Right atrium auricular region (tissue), 2 donors: Measurements from ENCODE around the gene IL17RB. TPM values are rescaled to one million over a fixed set of nuclear protein-coding genes. Genes with fewer than 3 reads are reported as not detected.
A peak's percentile ranks its signal among the peaks of the same experiment; 100 is the strongest.

Experiments used
- DNase-seq: peaks from one replicate; pipeline ENCODE4 v3.0.0-alpha.2; 2019; ENCODE audit warnings: low spot score
- H3K27ac ChIP-seq, 2 donors: fragments of 200-600 bp; sonication (generic); 1 replicate in 1 of 2; 2 replicates in 1 of 2; pipeline ENCODE4 v1.5.1; 2016 to 2019
- H3K27me3 ChIP-seq, 2 donors: fragments of 200-600 bp; sonication (generic); one replicate each; pipeline versions ENCODE4 v1.5.1 to v1.6.0; 2017 to 2019
- H3K36me3 ChIP-seq: fragments of 200-600 bp; sonication (generic); one replicate; pipeline ENCODE4 v1.5.1; 2016
- H3K4me1 ChIP-seq, 2 donors: fragments of 200-600 bp; sonication (generic); one replicate each; pipeline versions ENCODE4 v1.5.1 to v1.6.0; 2017 to 2019
- H3K4me3 ChIP-seq, 2 donors: fragments of 200-600 bp; sonication (generic); 1 replicate in 1 of 2; 2 replicates in 1 of 2; pipeline ENCODE4 v1.5.1; 2017 to 2019; ENCODE audit warnings: mild to moderate bottlenecking in 1 of 2, moderate library complexity in 1 of 2
- H3K9me3 ChIP-seq, 2 donors: fragments of 200-600 bp; sonication (generic); one replicate each; pipeline ENCODE4 v1.5.1; 2019
- total RNA-seq, 2 donors: library from RNA; depleted of rRNA; stranded (reverse); fragments of >200 nt; gene quantifications; one replicate each; pipeline ENCODE4 v1.1.0, GENCODE V29; 2016
- TF ChIP-seq, protein P1 (sequence below), 2 donors: fragments of 200-600 bp; sonication (generic); IDR thresholded peaks; one replicate each; pipeline ENCODE4 v1.5.1; 2019; ENCODE audit warnings: antibody characterized with exemption in 2 of 2

IL17RB gene
- total RNA-seq, 2 donors from 2014 or later, result 0.83 to 1.1 TPM

DNA sequence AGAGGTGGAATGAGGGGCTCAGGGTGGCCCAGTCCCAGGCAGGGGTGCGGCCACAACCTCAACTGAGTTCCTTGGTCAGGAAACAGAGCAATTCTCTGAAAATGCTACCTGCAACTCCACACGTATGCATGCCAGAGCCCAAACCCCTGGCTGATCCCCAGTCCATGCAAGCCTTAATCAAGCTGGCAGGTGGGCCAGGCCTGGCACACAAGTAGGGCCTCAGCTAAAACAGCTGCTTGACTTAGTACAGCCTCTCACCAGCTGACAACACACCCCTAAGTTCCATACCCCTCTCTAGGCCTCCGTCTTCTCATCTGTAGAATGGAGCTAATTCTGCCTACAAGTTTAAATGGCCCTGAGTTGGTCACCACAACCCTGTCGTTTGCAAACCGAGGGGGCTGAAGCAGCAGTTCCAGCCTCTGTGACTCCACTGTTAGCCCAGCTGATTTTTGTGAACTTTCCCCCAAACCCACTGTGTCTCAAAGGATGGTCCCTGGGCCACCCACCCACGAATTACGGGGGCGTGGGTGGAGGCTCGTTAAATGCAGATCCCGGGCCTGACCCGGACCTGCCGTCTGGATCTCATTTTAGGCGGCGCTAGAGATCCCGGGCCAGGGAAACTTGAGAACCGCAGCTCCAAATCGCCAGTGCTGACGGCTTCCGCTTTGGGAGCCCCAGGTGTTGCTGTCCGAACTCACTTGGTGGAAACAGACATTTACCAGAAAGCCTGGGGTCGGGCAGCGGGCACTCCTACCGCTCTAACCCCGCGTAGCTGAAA, 1.1 kb upstream of the IL17RB start:
- Histone ChIP-seq H3K36me3 (no peaks in the 10 kb centered on the region), H3K4me3 (peak overlapping the region; percentile 55 to 73), H3K27ac (peak overlapping the region; percentile 77 to 79), H3K27me3 (no peaks in the 10 kb centered on the region), H3K9me3 (no peaks in the 10 kb centered on the region), H3K4me1 (peaks cover 0 to 29% of the 10 kb centered on the region in 2 donors)
- DNase-seq, result peak; percentile 71
- TF ChIP-seq, protein P1, sequence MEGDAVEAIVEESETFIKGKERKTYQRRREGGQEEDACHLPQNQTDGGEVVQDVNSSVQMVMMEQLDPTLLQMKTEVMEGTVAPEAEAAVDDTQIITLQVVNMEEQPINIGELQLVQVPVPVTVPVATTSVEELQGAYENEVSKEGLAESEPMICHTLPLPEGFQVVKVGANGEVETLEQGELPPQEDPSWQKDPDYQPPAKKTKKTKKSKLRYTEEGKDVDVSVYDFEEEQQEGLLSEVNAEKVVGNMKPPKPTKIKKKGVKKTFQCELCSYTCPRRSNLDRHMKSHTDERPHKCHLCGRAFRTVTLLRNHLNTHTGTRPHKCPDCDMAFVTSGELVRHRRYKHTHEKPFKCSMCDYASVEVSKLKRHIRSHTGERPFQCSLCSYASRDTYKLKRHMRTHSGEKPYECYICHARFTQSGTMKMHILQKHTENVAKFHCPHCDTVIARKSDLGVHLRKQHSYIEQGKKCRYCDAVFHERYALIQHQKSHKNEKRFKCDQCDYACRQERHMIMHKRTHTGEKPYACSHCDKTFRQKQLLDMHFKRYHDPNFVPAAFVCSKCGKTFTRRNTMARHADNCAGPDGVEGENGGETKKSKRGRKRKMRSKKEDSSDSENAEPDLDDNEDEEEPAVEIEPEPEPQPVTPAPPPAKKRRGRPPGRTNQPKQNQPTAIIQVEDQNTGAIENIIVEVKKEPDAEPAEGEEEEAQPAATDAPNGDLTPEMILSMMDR (IDR thresholded peaks at IDR 0.05), result peak in 1 of 2 donors; percentile 49

DNA sequence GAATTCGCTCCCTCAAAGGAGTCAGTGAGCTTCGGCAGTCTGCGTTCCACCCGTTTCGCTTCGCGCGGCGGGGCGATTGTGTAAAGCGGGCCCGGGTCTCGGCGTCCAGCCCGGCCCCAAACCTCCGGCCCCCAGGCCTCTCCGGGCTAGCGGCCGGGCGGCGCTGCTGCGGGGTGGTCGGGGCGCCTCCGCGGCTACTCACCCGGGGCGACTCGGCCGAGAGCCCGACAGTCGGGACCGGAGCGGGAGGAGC, 561 bp upstream of the IL17RB start:
- TF ChIP-seq, protein P1 (IDR thresholded peaks at IDR 0.05), result peak in 1 of 2 donors; percentile 3
- H3K27ac ChIP-seq, result peak overlapping the region; percentile 77 to 79
- peak overlapping the region; percentile 55 to 73 for H3K4me3 ChIP-seq
- H3K9me3 ChIP-seq, result no peaks in the 10 kb centered on the region
- H3K27me3 ChIP-seq, result no peaks in the 10 kb centered on the region
- no peaks in the 10 kb centered on the region for H3K36me3 ChIP-seq
- DNase-seq, result no peak
- peaks cover 0 to 29% of the 10 kb centered on the region in 2 donors for H3K4me1 ChIP-seq

DNA sequence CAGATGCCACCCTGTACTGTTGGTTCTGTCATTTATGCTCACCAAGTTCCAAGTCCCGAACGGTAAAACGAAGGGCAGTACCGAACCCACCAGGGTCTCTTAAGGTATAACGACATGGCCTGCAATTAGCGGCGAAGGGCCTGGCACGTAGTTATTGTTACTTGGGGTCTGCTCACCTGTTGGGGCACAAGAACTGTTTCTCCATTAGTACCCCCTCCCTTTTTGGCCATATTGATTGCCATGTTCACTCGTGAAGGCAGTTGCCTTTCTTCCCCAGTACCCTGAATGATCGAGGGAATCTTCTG, 435 bp downstream of the IL17RB start:
- Histone ChIP-seq H3K9me3 (no peaks in the 10 kb centered on the region), H3K4me1 (peaks cover 0 to 29% of the 10 kb centered on the region in 2 donors), H3K4me3 (peak overlapping the region; percentile 55 to 73), H3K27ac (no peak overlapping the region), H3K27me3 (no peaks in the 10 kb centered on the region), H3K36me3 (no peaks in the 10 kb centered on the region)
- TF ChIP-seq, protein P1 (IDR thresholded peaks at IDR 0.05), result no peak
- no peak for DNase-seq

DNA sequence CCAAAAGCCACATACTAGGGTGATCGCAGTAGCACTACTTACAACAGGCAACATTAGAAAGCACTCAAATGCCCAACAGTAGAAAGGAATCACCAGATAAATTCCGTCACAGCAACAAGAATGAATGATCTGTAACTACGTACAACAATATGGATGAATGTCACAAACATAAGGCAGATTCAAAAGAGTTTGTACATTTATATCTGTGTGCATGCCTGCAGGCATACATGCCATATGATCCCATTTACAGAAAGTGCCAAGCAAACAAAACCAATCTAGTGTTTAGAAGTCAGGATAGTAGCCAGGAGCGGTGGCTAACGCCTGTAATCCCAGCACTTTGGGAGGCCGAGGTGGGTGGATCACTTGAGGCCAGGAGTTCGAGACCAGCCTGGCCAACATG, 3.5 kb downstream of the IL17RB start:
- DNase-seq, result no peak
- Histone ChIP-seq H3K9me3 (no peaks in the 10 kb centered on the region), H3K27me3 (no peaks in the 10 kb centered on the region), H3K4me3 (no peak overlapping the region), H3K4me1 (peaks cover 0 to 18% of the 10 kb centered on the region in 2 donors), H3K27ac (no peak overlapping the region), H3K36me3 (no peaks in the 10 kb centered on the region)
- TF ChIP-seq, protein P1 (IDR thresholded peaks at IDR 0.05), result no peak

DNA sequence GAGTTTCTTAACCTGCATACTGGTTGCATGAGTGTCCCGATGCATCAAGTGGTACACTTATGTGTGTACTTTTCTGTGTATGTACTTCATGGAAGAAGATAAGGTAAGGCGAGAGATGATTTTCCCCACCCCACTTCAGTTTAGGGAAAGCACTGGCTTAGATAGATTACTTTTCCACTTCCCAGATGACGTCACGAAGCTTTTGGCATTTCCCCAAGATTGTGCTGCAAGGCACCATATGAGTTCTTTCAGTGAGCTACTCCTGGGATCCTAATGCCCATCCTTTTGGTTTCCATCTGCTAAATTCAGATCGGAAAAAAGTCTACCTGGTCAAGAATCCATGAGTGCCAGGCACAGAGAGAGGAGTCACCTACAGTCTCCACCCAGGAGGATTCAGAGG, 4.5 kb downstream of the IL17RB start:
- H3K9me3 ChIP-seq, result no peaks in the 10 kb centered on the region
- no peak for DNase-seq

More for the DNA sequence above, 4.5 kb downstream of the IL17RB start:
- Histone ChIP-seq H3K4me3 (no peak overlapping the region), H3K36me3 (no peaks in the 10 kb centered on the region), H3K27ac (no peak overlapping the region), H3K4me1 (peaks cover 0 to 9% of the 10 kb centered on the region in 2 donors), H3K27me3 (no peaks in the 10 kb centered on the region)
- TF ChIP-seq, protein P1 (IDR thresholded peaks at IDR 0.05), result no peak
